GM18520 (cell line): ENCODE results near the gene OR2F1.
"Not testable (repeated sequence)": the region's sequence is repeated elsewhere in the genome, so short reads cannot be mapped to it uniquely, and the experiment has no call there.

ENCODE experiments used
- ATAC-seq: cut with Tn5 transposase; IDR thresholded peaks from one replicate; pipeline ENCODE4 v1.9.1; 2021; ENCODE audit not compliant: unreplicated experiment

The OR2F1 gene

GRCh38 chr7:144006029-144006691 is 51.5 kb downstream of the OR2F1 start:
- ATAC-seq, result no peak

GRCh38 chr7:144006692-144007042 is 52.0 kb downstream of the OR2F1 start:
- no peak for ATAC-seq

DNA sequence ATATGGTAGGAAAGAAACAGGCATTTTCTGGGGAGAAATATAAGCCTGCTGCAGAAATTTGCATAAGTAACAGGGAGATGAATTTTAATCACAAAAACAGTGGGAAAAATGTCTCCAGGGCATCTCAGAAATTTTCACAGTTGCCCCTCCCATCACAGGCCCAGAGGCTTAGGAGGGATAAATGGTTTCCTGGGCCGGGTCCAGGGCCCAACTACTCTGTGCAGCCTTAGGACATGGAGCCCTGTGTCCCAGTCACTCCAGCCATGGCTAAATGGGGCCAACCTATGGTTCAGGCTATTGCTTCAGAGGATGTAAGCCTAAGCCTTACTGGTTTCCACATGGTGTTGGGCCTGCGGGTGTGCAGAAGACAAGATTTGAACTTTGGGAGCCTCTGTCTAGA is 54.7 kb downstream of the OR2F1 start:
- ATAC-seq, result no peak

DNA sequence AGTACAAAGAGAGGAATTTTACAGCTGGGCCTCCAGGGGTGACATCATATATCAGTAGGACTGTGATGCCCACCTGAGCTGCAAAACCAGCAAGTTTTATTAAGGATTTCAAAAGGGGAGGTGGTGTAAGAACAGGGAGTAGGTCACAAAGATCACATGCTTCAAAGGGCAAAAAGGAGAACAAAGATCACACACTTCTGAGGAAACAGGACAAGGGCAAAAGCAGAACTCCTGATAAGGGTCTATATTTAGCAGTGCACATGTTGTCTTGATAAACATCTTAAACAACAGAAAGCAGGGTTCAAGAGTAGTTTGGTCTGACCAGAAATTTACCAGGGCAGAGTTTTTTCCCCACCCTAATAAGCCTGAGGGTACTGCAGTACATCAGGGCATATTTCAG is 55.4 kb downstream of the OR2F1 start:
- not testable (repeated sequence) for ATAC-seq

DNA sequence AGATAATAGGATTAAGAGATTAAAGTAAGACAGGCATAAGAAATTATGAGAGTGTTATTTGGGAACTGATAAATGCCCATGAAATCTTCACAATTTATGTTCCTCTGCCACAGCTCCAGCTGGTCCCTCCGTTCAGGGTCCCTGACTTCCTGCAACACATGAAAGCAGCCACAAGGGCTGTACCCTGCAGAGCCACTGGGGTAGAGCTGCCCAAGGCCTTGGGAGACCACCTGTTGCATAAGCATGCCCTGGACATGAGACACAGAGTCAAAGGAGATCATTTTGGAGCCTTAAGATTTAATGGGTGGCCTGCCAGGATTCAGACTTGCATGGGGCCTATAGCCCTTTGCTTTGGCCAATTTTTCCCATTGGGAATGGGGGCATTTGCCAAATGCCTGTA is 56.2 kb downstream of the OR2F1 start:
- ATAC-seq, result not testable (repeated sequence)

DNA sequence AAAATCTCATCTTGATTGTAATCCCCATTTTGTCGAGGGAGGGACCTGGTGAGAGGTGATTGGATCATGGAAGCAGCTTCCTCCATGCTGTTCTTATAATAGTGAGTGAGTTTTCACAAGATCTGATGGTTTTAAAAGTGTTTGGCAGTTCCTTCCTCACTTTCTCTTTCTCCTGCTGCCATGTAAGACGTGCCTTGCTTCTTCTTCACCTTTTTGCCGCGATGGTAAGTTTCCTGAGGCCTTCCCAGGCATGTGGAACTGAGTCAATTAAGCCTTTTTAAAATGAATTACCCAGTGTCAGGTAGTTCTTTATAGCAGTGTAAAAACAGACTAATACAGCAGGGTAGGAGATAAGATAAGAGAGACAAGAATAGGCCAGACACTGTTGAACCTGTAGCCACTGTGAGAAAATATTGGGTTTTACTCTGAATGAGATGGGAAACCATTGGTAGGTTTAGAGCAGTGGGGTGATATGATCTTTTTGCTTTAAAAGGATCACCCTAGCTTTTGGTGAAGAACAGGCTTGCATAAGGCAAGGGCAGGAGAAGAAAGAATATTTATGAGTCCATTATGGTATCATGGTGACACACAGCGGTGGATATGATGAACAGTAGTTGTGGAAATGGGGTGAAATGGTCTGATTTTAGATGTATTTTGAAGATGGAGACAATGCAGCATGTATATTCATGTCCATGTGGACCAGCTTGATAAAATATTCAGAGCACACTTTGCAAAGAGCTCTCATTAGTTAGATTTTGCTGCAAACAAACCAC is 57.0 kb downstream of the OR2F1 start:
- ATAC-seq, result no peak
